DND-41 (cell line): ENCODE data around the gene COBL.

ENCODE experiments used
- CTCF ChIP-seq: IDR thresholded peaks from 2 replicates; pipeline ENCODE4 v1.5.1; 2012; ENCODE audit warnings: borderline replicate concordance, low read length, moderate library complexity, mild to moderate bottlenecking; ENCODE audit not compliant: poor library complexity, severe bottlenecking; ENCODE audit errors: extremely low read depth
- EZH2 ChIP-seq: IDR thresholded peaks from 3 replicates; pipeline ENCODE4 v1.6.1; 2012; ENCODE audit warnings: borderline replicate concordance, low read depth, mild to moderate bottlenecking, moderate library complexity, low read length, inconsistent platforms; ENCODE audit not compliant: severe bottlenecking

GRCh38 chr7:51306761-51307160, 9.8 kb downstream of the COBL start:
- TF ChIP-seq CTCF (no peak), EZH2 (no peak)
